ENCODE measurements around the gene AXDND1.

The AXDND1 gene

GRCh38 chr1:179587336-179587735 is 221.6 kb downstream of the AXDND1 start:
- no peak for DNase-seq

GRCh38 chr1:179588425-179589024 is 222.8 kb downstream of the AXDND1 start:
- no peak for DNase-seq

- DNase-seq: no peak
Measured at GRCh38 chr1:179589509-179589908, 223.7 kb downstream of the AXDND1 start.

GRCh38 chr1:179590671-179591070 is 224.9 kb downstream of the AXDND1 start:
- DNase-seq: no peak

GRCh38 chr1:179591253-179591591 is 225.5 kb downstream of the AXDND1 start:
- DNase-seq: no peak

- DNase-seq: no peak
Measured at GRCh38 chr1:179591592-179592580, 226.1 kb downstream of the AXDND1 start, which contains the start of gene TDRD5. Gene TDRD5 (plus strand): TSS chr1:179591832. CDS start chr1:179592616, 784 bp downstream.

GRCh38 chr1:179598631-179599030 is 232.9 kb downstream of the AXDND1 start:
- no peak for DNase-seq

- DNase-seq: no peak
Measured at GRCh38 chr1:179599623-179600249, 234.0 kb downstream of the AXDND1 start.

- DNase-seq: no peak
Measured at GRCh38 chr1:179601093-179601492, 235.3 kb downstream of the AXDND1 start.
